NT2/D1 (cell line): ENCODE measurements around the gene ROBO1.

Experiments
- DNase-seq: peaks from one replicate; pipeline ENCODE4 v3.0.0-alpha.2; 2011; ENCODE audit warnings: low read depth, low spot score
- H3K27me3 ChIP-seq: 2 replicates; pipeline ENCODE4 v1.6.0; 2011; ENCODE audit warnings: mild to moderate bottlenecking; ENCODE audit not compliant: insufficient read length, insufficient read depth
- H3K36me3 ChIP-seq: 2 replicates; pipeline ENCODE4 v1.6.1; 2011; ENCODE audit warnings: mild to moderate bottlenecking, low read length, mixed read lengths; ENCODE audit not compliant: insufficient read depth, insufficient read length
- H3K4me1 ChIP-seq: 2 replicates; pipeline ENCODE4 v1.5.1; 2011; ENCODE audit not compliant: insufficient read depth, insufficient read length
- H3K4me3 ChIP-seq: 2 replicates; pipeline ENCODE4 v1.5.1; 2011; ENCODE audit warnings: low read depth; ENCODE audit not compliant: insufficient read length
- H3K9ac ChIP-seq: 2 replicates; pipeline ENCODE4 v1.6.0; 2011; ENCODE audit warnings: low read depth; ENCODE audit not compliant: insufficient read length
- H3K9me3 ChIP-seq: 2 replicates; pipeline ENCODE4 v1.5.1; 2011; ENCODE audit warnings: mild to moderate bottlenecking, low read length; ENCODE audit not compliant: insufficient read depth
- SUZ12 ChIP-seq: IDR thresholded peaks from 2 replicates; pipeline ENCODE4 v1.6.1; 2011; ENCODE audit not compliant: insufficient read length, insufficient read depth; ENCODE audit errors: extremely low read depth
- YY1 ChIP-seq: IDR thresholded peaks from 2 replicates; pipeline ENCODE4 v1.6.1; 2011; ENCODE audit not compliant: insufficient read length, insufficient read depth
- ZNF274 ChIP-seq: IDR thresholded peaks from 2 replicates; pipeline ENCODE4 v1.6.1; 2011; ENCODE audit warnings: mild to moderate bottlenecking, low read depth, low read length

The ROBO1 gene

DNA sequence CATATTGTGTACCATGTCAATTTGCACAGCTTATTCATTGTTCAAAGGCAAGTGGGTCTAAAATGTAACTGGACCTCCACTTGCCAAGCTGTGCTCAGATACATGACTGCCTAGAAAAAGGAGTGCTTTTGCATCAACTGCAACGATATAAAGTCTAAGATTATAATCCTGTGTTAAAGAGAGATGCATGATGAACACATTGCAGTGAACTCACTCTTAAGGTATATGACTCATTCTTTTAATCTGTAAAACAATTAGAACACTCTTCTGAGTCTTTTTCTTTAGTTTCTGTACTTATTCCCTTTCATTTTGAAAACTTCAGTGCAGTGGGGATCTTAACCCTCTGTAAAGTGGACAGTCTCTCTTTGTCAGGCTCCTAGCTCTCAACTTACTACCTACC lies 982.8 kb downstream of the ROBO1 start:
- no peak for TF ChIP-seq ZNF274
- TF ChIP-seq YY1, result no peak
- no peak for TF ChIP-seq SUZ12
- DNase-seq, result no peak
- H3K9ac ChIP-seq, result no peak overlapping the region

DNA sequence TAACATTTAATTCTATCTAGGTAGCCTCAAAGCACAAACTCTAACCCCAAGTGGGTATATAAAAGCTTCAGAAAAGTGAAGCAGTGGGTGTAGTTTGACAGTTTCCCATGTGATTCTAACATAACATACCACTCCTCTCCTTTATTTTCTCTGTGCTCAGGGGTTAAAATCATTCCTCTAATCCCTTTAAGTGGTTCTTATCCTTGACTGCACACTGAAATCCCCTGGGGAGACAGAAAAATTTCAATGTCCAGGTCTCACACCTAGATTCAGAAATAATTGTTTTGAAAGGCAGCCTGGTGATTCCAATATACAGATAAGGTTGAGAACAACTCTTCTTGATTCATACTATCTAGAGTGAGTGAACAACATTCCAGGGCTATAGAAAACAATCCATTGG lies 986.4 kb downstream of the ROBO1 start:
- Histone ChIP-seq H3K36me3 (no peaks in the 10 kb centered on the region), H3K9ac (no peak overlapping the region), H3K9me3 (no peaks in the 10 kb centered on the region), H3K4me3 (no peak overlapping the region), H3K4me1 (no peaks in the 10 kb centered on the region), H3K27me3 (no peaks in the 10 kb centered on the region)
- TF ChIP-seq SUZ12 (no peak), YY1 (no peak), ZNF274 (no peak)
- DNase-seq, result no peak

More for the DNA sequence above, 982.8 kb downstream of the ROBO1 start:
- no peaks in the 10 kb centered on the region for H3K4me1 ChIP-seq
- no peaks in the 10 kb centered on the region for H3K9me3 ChIP-seq
- H3K36me3 ChIP-seq, result no peaks in the 10 kb centered on the region
- no peak overlapping the region for H3K4me3 ChIP-seq
- no peaks in the 10 kb centered on the region for H3K27me3 ChIP-seq

DNA sequence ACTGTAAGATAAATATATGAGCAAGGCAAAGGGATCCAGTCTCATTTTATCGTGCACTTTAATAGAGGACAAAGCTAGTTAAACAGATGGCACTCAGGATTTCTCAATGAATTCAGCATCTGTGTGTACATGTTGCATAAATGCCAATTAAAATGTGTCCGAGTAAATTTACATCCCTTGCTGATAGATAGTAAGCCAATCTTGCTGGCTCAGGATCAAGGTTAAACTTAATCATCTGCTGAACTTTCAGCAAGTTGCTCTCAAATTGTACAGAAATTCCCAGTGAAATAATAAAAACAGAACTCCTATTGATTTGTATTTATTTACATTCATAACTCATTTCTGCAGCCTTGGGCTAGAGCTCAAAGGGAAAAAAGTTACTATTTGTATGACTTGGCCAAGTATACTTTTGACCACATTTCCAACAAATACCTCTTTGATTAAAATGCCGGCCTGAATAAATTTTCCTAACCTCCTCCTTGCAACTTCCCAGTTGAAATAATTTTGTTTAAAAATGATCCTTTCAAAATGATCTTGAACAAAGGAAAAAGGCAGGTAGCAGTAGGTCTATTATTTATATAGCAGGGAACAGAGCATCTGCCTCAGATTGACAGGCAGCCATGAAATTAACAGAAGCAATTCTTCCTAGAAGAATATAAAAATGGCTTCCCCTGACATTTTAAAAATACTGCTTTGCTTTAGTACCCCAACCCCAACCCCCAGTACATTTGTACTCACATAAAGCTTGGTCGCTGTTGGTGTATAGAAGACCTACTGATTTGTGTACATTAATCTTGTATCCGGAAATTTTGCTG lies 1001.9 kb downstream of the ROBO1 start:
- Histone ChIP-seq H3K9ac (no peak overlapping the region), H3K4me1 (no peaks in the 10 kb centered on the region), H3K27me3 (no peaks in the 10 kb centered on the region), H3K4me3 (no peak overlapping the region), H3K9me3 (no peaks in the 10 kb centered on the region), H3K36me3 (no peaks in the 10 kb centered on the region)
- no peak for TF ChIP-seq YY1
- no peak for TF ChIP-seq SUZ12
- no peak for DNase-seq

DNA sequence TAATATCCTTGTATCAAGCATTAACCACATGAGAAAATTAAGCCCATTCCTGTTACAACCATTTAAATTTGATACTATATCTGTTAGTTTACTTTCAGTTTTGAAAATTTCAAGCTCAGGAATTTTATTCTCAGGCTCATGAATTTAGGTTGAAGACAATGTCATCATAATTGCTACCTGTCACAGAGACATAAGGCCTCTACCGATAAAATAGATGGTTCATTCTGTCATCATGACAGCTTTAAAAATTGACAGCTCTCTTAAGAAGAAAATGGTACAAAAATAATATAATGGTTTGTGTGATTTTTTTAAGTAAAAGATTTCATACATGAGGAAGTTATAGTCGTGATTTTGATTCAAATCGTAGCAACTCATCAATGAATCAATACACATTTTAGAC lies 1003.2 kb downstream of the ROBO1 start:
- TF ChIP-seq ZNF274, result no peak
- TF ChIP-seq YY1, result no peak
- TF ChIP-seq SUZ12, result no peak
- Histone ChIP-seq H3K9ac (no peak overlapping the region), H3K9me3 (no peaks in the 10 kb centered on the region), H3K36me3 (no peaks in the 10 kb centered on the region), H3K4me1 (no peaks in the 10 kb centered on the region), H3K4me3 (no peak overlapping the region), H3K27me3 (no peaks in the 10 kb centered on the region)
- no peak for DNase-seq

DNA sequence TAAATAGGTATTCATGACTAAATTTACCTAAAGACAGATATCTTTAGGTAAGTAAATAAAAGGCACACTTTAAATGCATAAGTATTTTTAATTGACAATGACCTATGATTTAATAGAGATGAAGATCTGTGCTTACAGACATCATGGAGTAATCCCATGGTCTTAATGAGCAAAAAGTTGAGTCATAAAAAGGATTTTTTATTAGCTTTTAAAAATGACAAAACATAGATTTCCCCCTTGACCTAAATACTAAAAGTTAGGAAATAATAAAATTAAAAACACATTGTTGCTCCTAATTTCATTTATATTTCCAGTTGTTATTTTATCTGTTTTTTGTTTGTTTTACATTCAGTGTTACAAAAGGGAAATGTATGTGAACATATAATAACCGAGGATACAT lies 1005.7 kb downstream of the ROBO1 start:
- Histone ChIP-seq H3K9ac (no peak overlapping the region), H3K4me1 (no peaks in the 10 kb centered on the region), H3K9me3 (no peaks in the 10 kb centered on the region), H3K36me3 (no peaks in the 10 kb centered on the region), H3K4me3 (no peak overlapping the region), H3K27me3 (no peaks in the 10 kb centered on the region)
- TF ChIP-seq YY1 (no peak), SUZ12 (no peak), ZNF274 (no peak)
- no peak for DNase-seq

DNA sequence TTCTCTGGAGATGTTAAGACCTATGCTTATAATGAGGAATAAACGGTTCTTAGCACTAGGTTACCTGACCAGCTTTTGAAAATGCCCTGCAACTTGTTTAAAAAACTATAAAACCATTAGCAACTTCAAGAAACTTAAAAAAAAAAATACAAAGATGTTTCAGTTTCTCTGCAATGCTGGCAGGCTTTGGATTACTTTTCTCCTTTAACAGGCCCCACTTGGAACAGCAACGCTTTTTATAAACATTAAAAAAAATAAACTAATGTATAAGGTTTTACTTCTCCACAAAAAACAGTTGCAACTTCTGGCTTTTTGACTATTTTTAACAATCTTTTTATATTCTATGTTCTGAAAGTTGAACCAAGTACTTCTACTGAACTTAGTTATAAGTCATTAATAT lies 1006.7 kb downstream of the ROBO1 start:
- Histone ChIP-seq H3K9ac (no peak overlapping the region), H3K27me3 (no peaks in the 10 kb centered on the region), H3K9me3 (no peaks in the 10 kb centered on the region), H3K36me3 (no peaks in the 10 kb centered on the region), H3K4me1 (no peaks in the 10 kb centered on the region), H3K4me3 (no peak overlapping the region)
- TF ChIP-seq YY1, result no peak
- no peak for TF ChIP-seq SUZ12
- TF ChIP-seq ZNF274, result no peak
- DNase-seq, result no peak

DNA sequence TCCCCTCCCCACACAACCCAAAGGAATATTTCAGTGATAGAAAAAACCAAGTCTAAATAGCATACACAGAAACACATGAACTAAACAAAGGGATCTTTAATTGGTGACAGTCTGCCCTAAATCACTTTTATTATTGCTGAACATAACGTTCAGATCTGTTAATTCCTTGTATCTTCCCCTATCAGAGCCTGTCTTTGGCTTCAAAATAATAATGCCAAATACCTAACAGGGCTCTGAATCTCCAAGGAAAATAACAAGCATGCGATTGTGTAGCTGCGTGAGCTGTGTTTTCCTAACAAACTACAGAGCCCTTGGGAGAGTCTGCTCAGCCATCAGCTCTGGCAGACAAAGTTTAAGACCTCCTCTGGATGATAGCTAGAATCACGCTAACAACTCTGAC lies 1010.1 kb downstream of the ROBO1 start:
- Histone ChIP-seq H3K4me3 (no peak overlapping the region), H3K4me1 (no peaks in the 10 kb centered on the region), H3K9me3 (no peaks in the 10 kb centered on the region), H3K9ac (no peak overlapping the region), H3K36me3 (no peaks in the 10 kb centered on the region), H3K27me3 (no peaks in the 10 kb centered on the region)
- no peak for DNase-seq
- no peak for TF ChIP-seq YY1
- TF ChIP-seq SUZ12, result no peak
- no peak for TF ChIP-seq ZNF274
